ENCODE results near the gene USP21.

Gene USP21

GRCh38 chr1:161133220-161133740, 26.0 kb upstream of the USP21 start:
- no peak for DNase-seq

DNA sequence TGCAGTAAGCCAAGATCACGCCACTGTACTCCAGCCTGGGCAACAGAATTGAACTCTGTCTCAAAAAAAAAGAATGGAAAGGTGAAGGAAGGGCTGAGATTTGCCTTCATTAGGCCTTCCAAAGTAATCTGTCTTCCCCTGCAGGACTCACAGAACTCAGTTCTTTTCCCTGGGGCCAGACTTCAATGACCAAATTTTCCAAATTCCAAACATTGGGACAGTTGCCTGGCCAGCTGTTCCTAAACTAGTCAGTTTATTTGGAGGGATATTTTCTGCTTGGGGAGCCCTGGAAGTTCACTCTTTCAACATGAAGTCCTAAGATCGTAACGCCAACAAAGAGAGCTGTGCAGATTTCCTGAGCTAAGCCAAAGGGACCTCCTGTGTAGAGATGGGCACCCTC, 21.4 kb upstream of the USP21 start:
- DNase-seq, result no peak

GRCh38 chr1:161138431-161138830, 20.9 kb upstream of the USP21 start:
- DNase-seq, result no peak

GRCh38 chr1:161139766-161140165, 19.5 kb upstream of the USP21 start:
- no peak for DNase-seq

DNA sequence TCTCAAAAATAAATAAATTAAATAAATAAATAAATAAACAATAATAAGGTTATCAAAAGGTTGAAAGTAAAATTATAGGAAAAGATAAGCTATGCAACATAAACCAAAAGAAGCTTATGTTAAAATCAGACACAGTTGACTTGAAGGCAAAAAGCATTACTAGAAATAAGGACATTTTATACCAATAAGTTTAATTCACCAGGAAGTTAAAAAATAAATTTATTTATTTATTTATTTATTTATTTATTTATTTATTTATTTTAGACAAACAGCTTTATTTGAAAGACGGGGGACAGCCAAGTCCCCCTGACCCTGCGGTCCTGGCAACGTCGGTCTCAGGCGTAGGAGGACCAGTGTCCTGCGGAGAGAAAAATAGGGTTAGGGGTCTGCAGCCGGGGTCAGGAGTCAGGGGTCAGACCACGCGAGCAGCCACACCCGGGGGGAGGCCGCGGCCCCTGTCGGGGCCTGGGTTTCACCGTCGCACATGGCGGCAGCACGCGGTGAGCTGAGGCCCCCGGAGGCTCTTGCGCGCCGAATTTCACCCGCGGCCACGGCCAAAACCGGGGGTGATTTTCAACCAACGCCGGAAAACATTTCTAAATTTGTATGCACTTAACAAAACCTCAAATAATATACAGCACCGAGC, 18.4 kb upstream of the USP21 start:
- no peak for DNase-seq

GRCh38 chr1:161145832-161146231, 13.5 kb upstream of the USP21 start:
- no peak for DNase-seq

DNA sequence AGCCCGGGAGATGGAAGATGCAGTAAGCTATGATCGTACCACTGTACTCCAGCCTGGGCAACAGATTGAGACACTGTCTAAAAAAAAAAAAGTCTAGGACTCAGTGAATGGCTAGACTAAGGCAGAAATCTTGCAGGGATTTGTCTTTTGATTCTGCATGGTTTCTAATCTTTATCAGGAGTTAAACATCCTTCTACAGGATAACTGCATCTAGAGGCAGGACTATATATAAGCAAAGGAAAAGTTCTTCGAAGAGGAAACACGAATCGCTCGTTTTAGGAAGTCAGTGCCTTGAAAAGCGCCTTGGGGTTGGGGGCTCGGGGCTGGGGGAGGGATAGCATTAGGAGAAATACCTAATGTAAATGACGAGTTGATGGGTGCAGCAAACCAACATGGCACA, 6.1 kb upstream of the USP21 start:
- DNase-seq, result no peak

DNA sequence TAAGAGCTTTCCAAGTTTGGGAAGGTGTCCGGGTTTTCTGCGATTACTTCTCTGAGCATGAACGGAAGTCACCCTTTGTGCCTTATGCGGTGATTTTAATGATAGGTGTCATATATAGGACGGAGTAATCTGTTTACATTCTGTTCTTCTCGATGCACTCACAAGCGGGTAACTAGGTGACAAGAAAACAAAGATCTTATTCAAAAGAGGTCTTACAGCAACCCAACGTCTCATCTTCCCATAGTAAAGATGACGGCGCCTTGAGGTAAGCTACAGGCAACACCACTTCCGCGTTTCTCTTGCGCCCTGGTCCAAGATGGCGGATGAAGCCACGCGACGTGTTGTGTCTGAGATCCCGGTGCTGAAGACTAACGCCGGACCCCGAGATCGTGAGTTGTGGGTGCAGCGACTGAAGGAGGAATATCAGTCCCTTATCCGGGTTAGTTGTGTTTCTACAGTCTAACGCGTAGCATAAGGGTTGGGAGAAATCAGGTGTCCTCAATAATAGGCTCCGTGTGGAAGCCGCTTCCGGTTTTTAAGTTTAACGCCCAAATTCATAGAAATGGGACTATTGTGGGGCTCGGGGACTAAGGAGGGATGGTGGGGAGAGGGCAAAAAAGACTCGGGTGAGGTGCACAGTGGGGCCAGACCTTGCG, 5.5 kb upstream of the USP21 start, which contains the start of gene UFC1:
Gene UFC1, plus strand, starts transcription at position 297 of the 656 bp plus-strand sequence. Its CDS starts 20 bp downstream, at position 317.
- DNase-seq, result peak; percentile 65

DNA sequence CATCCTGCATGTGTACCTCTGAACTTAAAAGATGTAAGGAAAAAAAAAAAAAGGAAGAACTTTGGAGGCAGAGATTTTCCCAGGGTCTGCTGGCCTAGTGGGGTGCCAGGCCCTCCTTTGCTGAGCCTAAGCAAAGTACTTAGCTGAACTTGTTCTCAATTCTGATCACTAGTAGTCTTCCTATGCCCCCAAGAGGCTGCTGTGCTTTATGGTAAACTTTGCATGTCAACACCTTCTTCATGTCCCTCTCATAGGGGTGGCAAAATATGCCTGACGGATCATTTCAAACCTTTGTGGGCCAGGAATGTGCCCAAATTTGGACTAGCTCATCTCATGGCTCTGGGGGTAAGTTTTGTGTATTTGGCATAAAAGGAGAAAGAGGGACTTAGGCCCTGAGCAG, 1.4 kb upstream of the USP21 start:
- DNase-seq, result no peak

DNA sequence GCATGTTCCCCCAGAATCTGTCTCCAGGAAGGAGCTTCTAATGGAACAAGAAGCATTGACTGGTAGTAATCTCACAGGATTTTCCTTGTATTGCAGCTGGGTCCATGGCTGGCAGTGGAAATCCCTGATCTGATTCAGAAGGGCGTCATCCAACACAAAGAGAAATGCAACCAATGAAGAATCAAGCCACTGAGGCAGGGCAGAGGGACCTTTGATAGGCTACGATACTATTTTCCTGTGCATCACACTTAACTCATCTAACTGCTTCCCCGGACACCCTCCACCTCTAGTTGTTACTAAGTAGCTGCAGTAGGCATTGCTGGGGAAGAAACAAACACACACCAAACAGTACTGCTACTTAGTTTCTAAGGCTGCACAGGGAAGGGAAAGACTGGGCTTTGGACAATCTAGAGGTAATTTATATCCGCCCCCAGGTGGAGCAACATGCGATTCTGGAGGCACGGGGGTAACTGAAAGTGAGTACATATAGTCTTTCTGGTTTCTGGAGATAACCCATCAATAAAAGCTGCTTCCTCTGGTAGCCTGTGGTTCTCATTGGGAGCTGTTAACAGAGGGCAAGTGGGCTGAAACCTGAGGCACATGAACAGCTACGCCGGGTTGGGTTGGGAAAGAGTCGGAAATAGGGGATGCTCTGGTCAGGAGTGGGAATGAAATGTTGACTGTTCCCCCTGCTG, 837 bp upstream of the USP21 start:
- DNase-seq, result no peak

DNA sequence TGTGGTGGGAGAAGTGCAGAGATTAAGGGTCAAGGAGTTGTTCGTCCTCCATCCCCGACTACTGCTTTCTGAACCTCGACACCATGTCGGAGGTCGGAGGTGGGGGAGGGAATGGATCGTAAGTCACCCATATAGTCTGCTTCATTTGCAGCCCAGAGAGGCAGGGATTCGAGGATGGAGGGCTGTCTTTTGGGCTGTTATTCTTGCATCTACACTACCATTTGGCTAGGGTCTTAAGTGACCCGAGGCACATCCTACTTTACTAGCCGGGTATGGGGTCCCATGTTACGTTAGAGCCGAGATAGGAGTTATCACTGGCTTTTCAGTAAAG, 578 bp downstream of the USP21 start:
- no peak for DNase-seq

- no peak for DNase-seq
Observed at GRCh38 chr1:161160671-161161145, 1.4 kb downstream of the USP21 start.

GRCh38 chr1:161161652-161162051, 2.4 kb downstream of the USP21 start:
- DNase-seq, result no peak

DNA sequence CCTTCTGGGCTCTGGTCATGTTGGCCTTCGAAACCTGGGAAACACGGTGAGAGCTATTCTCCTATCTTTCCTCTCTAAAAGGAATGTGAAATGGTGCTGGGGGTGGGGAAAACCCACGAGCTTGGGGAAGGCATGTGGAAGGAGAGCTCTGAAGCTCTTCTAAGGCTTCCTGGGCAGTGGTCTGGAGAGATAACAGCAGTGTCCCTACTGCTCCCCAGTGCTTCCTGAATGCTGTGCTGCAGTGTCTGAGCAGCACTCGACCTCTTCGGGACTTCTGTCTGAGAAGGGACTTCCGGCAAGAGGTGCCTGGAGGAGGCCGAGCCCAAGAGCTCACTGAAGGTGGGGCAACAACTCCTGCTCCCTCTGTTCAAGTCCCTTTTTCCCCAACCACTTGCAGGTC, 2.8 kb downstream of the USP21 start:
- no peak for DNase-seq

DNA sequence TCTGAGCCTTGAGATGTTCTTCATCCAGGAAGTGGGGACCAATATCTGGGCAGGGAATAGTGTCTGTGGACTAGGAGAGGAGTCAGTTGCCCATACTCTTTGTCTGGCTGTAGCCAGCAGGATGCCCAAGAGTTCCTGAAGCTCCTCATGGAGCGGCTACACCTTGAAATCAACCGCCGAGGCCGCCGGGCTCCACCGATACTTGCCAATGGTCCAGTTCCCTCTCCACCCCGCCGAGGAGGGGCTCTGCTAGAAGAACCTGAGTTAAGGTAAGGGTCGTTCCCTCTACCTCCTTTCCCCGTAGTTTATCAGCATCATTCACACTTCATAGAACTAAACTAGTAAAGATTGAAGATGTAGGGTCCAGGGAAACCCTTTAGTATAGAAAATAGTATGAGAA, 3.5 kb downstream of the USP21 start:
- DNase-seq, result no peak

DNA sequence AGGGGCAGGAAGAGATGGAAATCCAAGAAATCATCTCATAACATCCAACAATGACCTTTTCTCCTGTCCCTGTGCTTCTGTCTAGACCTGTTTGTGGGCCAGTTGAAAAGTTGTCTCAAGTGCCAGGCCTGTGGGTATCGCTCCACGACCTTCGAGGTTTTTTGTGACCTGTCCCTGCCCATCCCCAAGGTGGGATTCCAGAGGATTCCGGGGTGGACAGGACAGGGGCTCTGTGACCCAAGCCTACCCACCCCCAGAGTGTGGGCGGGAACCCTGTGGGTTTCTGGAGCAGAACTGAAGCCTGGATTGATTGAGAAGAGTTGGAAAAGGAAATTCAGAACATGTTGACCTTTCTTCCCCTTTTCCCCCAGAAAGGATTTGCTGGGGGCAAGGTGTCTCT, 4.5 kb downstream of the USP21 start:
- DNase-seq, result no peak

GRCh38 chr1:161164901-161165610, 5.8 kb downstream of the USP21 start:
- no peak for DNase-seq

DNA sequence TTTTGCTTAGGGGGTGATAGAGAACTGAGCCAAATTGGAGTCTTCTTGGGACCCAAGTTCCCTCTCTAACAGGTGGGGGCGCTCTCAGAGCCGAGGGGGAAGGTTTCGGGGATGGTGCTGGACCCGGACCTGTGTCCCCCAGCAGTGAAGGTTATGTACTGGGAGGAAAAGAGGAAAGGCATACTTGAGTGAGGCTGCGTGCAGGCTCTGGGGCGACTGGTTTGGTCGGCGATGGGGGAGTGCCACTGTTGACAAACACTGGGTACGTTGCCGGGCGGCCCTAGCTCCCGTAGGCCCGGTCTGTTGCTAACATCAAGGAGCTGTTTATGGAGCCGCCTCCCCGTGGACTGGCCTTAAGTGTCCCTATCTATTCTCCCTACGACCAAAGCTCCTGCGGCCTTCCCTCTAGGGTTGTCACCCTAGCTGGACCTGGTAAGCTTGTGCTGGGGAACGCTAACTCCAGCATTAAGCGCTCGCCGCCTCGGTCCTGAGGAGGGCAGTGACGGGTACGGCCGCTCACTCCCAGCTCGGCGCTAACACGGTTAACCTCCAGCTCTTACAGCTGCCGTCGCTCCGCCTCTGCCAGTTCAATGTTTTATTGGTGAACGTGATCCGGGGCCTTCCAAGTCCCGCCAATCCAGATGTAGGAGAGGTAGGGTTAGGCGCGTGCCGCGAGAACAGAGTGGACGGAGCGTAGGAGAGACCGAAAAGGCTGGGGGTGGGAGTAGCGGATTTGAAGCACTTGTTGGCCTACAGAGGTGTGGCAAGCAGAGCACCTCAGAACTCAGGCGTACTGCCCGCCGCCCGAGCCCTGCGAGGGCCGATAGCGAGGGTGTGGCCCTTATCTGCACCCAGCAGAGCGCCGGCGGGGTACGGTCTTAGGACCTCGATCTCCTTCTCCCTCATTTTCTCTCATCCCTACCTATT, 6.7 kb downstream of the USP21 start, which contains the start of gene PPOX:
Gene PPOX, plus strand, starts transcription at position 685 of the 927 bp plus-strand sequence. CDS start 422 bp downstream, outside the sequence.
- peak; percentile 82 for DNase-seq

DNA sequence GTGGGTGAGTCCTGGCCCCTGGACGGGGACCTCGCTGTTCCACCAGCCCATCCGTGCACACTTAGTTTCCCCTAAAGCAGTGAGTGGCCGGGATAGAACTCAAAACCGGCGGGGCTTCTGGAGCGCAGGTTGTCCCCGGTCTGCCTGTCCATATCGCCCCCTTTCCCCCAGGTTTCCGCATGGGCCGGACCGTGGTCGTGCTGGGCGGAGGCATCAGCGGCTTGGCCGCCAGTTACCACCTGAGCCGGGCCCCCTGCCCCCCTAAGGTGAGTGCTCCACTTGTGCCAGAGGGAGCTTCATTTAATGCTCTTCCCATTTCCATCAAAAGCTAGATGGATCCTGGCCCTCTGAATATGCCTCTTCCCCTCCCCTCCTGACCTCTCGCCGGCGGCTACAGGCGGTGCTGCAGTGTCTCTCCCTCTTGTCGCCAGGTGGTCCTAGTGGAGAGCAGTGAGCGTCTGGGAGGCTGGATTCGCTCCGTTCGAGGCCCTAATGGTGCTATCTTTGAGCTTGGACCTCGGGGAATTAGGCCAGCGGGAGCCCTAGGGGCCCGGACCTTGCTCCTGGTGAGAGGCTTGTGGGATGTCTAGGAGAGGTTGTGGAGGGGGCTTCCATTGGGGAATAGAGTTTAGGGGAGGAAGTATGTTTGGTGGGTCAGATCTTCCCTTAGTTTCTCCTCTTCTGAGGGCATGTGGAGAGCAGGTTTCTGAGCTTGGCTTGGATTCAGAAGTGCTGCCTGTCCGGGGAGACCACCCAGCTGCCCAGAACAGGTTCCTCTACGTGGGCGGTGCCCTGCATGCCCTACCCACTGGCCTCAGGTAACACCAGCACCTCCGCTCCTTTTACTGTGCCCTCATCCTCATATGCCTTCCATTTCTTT, 7.6 kb downstream of the USP21 start:
- no peak for DNase-seq

- DNase-seq, result no peak
Observed at GRCh38 chr1:161168906-161169305, 9.6 kb downstream of the USP21 start.

GRCh38 chr1:161171191-161171590, 11.9 kb downstream of the USP21 start:
- DNase-seq, result no peak

Measured in stimulated activated CD4-positive, alpha-beta T cell treated with anti-CD3 and anti-CD28 coated beads, Interleukin-12 subunit alpha, Interleukin-12 subunit beta, amount 100 ng/mL, for 4 hours (primary cell).